ENCODE data around the gene NAA16.
"Not testable (repeated sequence)": the region's sequence is repeated elsewhere in the genome, so short reads cannot be mapped to it uniquely, and the experiment has no call there.

The NAA16 gene

GRCh38 chr13:41420146-41420545 lies 109.1 kb downstream of the NAA16 start:
- no peak overlapping the region for H3K4me3 ChIP-seq (ENCODE audit: low read depth in 1 of 2, low read length in 1 of 2)
- H3K4me1 ChIP-seq (ENCODE audit: control insufficient read depth in 1 of 2, insufficient read depth in 1 of 2, low read depth in 1 of 2, low read length in 1 of 2) = no peaks in the 10 kb centered on the region
- TF ChIP-seq CTCF (IDR thresholded peaks at IDR 0.05) = no peak
- H3K36me3 ChIP-seq = no peaks in the 10 kb centered on the region
- no peak overlapping the region for H3K27ac ChIP-seq
- no peaks in the 10 kb centered on the region for H3K9me3 ChIP-seq
- H3K27me3 ChIP-seq = no peaks in the 10 kb centered on the region

GRCh38 chr13:41421330-41421729 lies 110.3 kb downstream of the NAA16 start:
- H3K36me3 ChIP-seq; H3K4me3 ChIP-seq (ENCODE audit: low read depth in 1 of 2, low read length in 1 of 2); H3K27me3 ChIP-seq; H3K4me1 ChIP-seq (ENCODE audit: control insufficient read depth in 1 of 2, insufficient read depth in 1 of 2, low read depth in 1 of 2, low read length in 1 of 2); H3K9me3 ChIP-seq; H3K27ac ChIP-seq: not testable (repeated sequence)

- not testable (repeated sequence) for H3K9me3 ChIP-seq; H3K27me3 ChIP-seq; H3K4me3 ChIP-seq (ENCODE audit: low read depth in 1 of 2, low read length in 1 of 2); H3K36me3 ChIP-seq; H3K4me1 ChIP-seq (ENCODE audit: control insufficient read depth in 1 of 2, insufficient read depth in 1 of 2, low read depth in 1 of 2, low read length in 1 of 2); H3K27ac ChIP-seq
Observed at GRCh38 chr13:41421983-41422382, 110.9 kb downstream of the NAA16 start.

- H3K27me3 ChIP-seq = peaks cover 14% of the 10 kb centered on the region
- not testable (repeated sequence) for H3K9me3 ChIP-seq
Observed at GRCh38 chr13:41423259-41423658, 112.2 kb downstream of the NAA16 start.

GRCh38 chr13:41424675-41425074 lies 113.6 kb downstream of the NAA16 start:
- Histone ChIP-seq H3K27me3 (peaks cover 25% of the 10 kb centered on the region), H3K4me1 (ENCODE audit: control insufficient read depth in 1 of 2, insufficient read depth in 1 of 2, low read depth in 1 of 2, low read length in 1 of 2) (peaks cover 0 to 12% of the 10 kb centered on the region in 2 experiments)
- not testable (repeated sequence) for H3K36me3 ChIP-seq; H3K4me3 ChIP-seq (ENCODE audit: low read depth in 1 of 2, low read length in 1 of 2); H3K9me3 ChIP-seq; H3K27ac ChIP-seq

More at GRCh38 chr13:41423259-41423658, 112.2 kb downstream of the NAA16 start:
- not testable (repeated sequence) for H3K4me3 ChIP-seq (ENCODE audit: low read depth in 1 of 2, low read length in 1 of 2); H3K4me1 ChIP-seq (ENCODE audit: control insufficient read depth in 1 of 2, insufficient read depth in 1 of 2, low read depth in 1 of 2, low read length in 1 of 2); H3K27ac ChIP-seq; H3K36me3 ChIP-seq

GRCh38 chr13:41426047-41426446 lies 115.0 kb downstream of the NAA16 start:
- Histone ChIP-seq H3K36me3 (no peaks in the 10 kb centered on the region), H3K9me3 (no peaks in the 10 kb centered on the region), H3K4me1 (ENCODE audit: control insufficient read depth in 1 of 2, insufficient read depth in 1 of 2, low read depth in 1 of 2, low read length in 1 of 2) (peaks cover 0 to 12% of the 10 kb centered on the region in 2 experiments), H3K27me3 (peaks cover 25% of the 10 kb centered on the region), H3K4me3 (ENCODE audit: low read depth in 1 of 2, low read length in 1 of 2) (no peak overlapping the region), H3K27ac (no peak overlapping the region)
- TF ChIP-seq CTCF (IDR thresholded peaks at IDR 0.05) = no peak
